Bone marrow (tissue), 2 donors: ENCODE data around the gene GPX8.

ENCODE experiments used
- DNase-seq, 2 donors: peaks; one replicate each; lab custom pipeline; 2025; lab: John Stamatoyannopoulos, UW

The GPX8 gene

GRCh38 chr5:55159763-55160492 lies at the start of gene GPX8:
Gene GPX8 (plus strand): TSS chr5:55160171. CDS start chr5:55160193, 22 bp downstream.
- DNase-seq, result no peak

GRCh38 chr5:55110217-55110616 lies 49.8 kb upstream of the GPX8 start:
- no peak for DNase-seq

- no peak for DNase-seq
Measured at GRCh38 chr5:55113327-55113726, 46.6 kb upstream of the GPX8 start.

- DNase-seq, result no peak
Measured at GRCh38 chr5:55114061-55114460, 45.9 kb upstream of the GPX8 start.

- DNase-seq, result no peak
Measured at GRCh38 chr5:55123365-55123764, 36.6 kb upstream of the GPX8 start.

- DNase-seq, result no peak
Measured at GRCh38 chr5:55134053-55134722, 25.8 kb upstream of the GPX8 start.

- DNase-seq, result no peak
Measured at GRCh38 chr5:55136521-55136920, 23.4 kb upstream of the GPX8 start.

GRCh38 chr5:55140908-55141665 lies 18.9 kb upstream of the GPX8 start:
- DNase-seq, result no peak

- DNase-seq, result no peak
Measured at GRCh38 chr5:55141945-55142690, 17.9 kb upstream of the GPX8 start.

- no peak for DNase-seq
Measured at GRCh38 chr5:55143624-55144023, 16.3 kb upstream of the GPX8 start.

GRCh38 chr5:55146080-55146479 lies 13.9 kb upstream of the GPX8 start:
- DNase-seq, result no peak

- DNase-seq, result peak; percentile 4 to 63
Measured at GRCh38 chr5:55146543-55147151, 13.3 kb upstream of the GPX8 start.

GRCh38 chr5:55149308-55149795 lies 10.6 kb upstream of the GPX8 start:
- DNase-seq, result no peak

GRCh38 chr5:55151923-55152842 lies 7.8 kb upstream of the GPX8 start:
- DNase-seq, result no peak

- no peak for DNase-seq
Measured at GRCh38 chr5:55154873-55155272, 5.1 kb upstream of the GPX8 start.

- DNase-seq, result no peak
Measured at GRCh38 chr5:55160493-55161209, 680 bp downstream of the GPX8 start.

- DNase-seq, result no peak
Measured at GRCh38 chr5:55162666-55163065, 2.7 kb downstream of the GPX8 start.

GRCh38 chr5:55171471-55171870 lies 11.5 kb downstream of the GPX8 start:
- DNase-seq, result no peak

- DNase-seq, result peak in 1 of 2 donors; percentile 57
Measured at GRCh38 chr5:55172051-55172899, 12.3 kb downstream of the GPX8 start.
